Central memory CD8-positive, alpha-beta T cell (primary cell): Measurements from ENCODE around the gene ATP6V0C.

ENCODE experiments used
- ATAC-seq: fragments of 150-1000 bp; cut with Tn5 transposase; replicated peaks from 2 replicates; pipeline ENCODE4 v1.10.0; 2022; ENCODE audit warnings: mild to moderate bottlenecking, moderate FRiP score, moderate number of reproducible peaks; ENCODE audit not compliant: poor library complexity, severe bottlenecking; ENCODE audit errors: extremely low read depth
- DNase-seq, 2 donors: peaks; one replicate each; pipeline ENCODE4 v3.0.0; 2021; ENCODE audit warnings: low spot score in 2 of 2
- H3K27ac Mint-ChIP-seq: one replicate; pipeline ENCODE4 v1.8.0; 2022; ENCODE audit warnings: low read depth, mild to moderate bottlenecking, moderate library complexity, mixed read lengths
- H3K27me3 Mint-ChIP-seq: one replicate; pipeline ENCODE4 v1.8.0; 2022; ENCODE audit warnings: mixed read lengths
- H3K36me3 Mint-ChIP-seq: one replicate; pipeline ENCODE4 v1.8.0; 2022; ENCODE audit warnings: mild to moderate bottlenecking, moderate library complexity, mixed read lengths; ENCODE audit not compliant: insufficient read depth
- H3K4me1 Mint-ChIP-seq: one replicate; pipeline ENCODE4 v1.8.0; 2022; ENCODE audit warnings: mixed read lengths
- H3K4me3 Mint-ChIP-seq: one replicate; pipeline ENCODE4 v1.8.0; 2022; ENCODE audit warnings: mild to moderate bottlenecking, moderate library complexity, mixed read lengths
- H3K9me3 Mint-ChIP-seq: one replicate; pipeline ENCODE4 v1.8.0; 2022; ENCODE audit warnings: mixed read lengths

Gene ATP6V0C

GRCh38 chr16:2487903-2488531, 25.7 kb upstream of the ATP6V0C start:
- ATAC-seq (no peak), DNase-seq (no peak)
- peak overlapping the region; percentile 29 for H3K4me3 Mint-ChIP-seq
- H3K4me1 Mint-ChIP-seq: peaks cover 19% of the 10 kb centered on the region
- no peaks in the 10 kb centered on the region for H3K9me3 Mint-ChIP-seq
- H3K27me3 Mint-ChIP-seq: no peaks in the 10 kb centered on the region
- H3K27ac Mint-ChIP-seq: peak overlapping the region; percentile 84
- H3K36me3 Mint-ChIP-seq: peaks cover 2% of the 10 kb centered on the region

DNA sequence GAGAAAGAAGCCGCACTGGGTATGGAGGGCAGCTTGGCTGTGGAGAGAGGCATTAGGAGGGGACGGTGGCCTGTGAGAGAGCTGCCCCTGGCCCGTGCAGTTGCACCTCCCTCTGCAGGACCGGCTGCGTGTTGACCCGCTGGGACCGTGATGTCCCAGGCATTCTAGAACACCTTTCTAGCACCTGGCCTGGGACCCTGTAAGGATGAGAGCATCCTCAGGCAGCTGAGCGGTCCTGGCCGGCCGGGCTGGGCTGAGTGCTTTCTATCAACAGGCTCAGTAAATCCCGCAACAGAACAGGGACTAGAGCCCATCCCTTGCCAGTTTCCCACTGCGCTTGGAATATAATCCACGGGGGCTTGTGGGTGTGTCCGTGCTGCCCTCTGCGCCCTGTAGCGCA, 24.2 kb upstream of the ATP6V0C start:
- Mint-ChIP-seq H3K4me3 (no peak overlapping the region), H3K27ac (no peak overlapping the region), H3K4me1 (peaks cover 18% of the 10 kb centered on the region), H3K36me3 (peaks cover 2% of the 10 kb centered on the region), H3K9me3 (no peaks in the 10 kb centered on the region), H3K27me3 (no peaks in the 10 kb centered on the region)
- no peak for DNase-seq
- no peak for ATAC-seq

DNA sequence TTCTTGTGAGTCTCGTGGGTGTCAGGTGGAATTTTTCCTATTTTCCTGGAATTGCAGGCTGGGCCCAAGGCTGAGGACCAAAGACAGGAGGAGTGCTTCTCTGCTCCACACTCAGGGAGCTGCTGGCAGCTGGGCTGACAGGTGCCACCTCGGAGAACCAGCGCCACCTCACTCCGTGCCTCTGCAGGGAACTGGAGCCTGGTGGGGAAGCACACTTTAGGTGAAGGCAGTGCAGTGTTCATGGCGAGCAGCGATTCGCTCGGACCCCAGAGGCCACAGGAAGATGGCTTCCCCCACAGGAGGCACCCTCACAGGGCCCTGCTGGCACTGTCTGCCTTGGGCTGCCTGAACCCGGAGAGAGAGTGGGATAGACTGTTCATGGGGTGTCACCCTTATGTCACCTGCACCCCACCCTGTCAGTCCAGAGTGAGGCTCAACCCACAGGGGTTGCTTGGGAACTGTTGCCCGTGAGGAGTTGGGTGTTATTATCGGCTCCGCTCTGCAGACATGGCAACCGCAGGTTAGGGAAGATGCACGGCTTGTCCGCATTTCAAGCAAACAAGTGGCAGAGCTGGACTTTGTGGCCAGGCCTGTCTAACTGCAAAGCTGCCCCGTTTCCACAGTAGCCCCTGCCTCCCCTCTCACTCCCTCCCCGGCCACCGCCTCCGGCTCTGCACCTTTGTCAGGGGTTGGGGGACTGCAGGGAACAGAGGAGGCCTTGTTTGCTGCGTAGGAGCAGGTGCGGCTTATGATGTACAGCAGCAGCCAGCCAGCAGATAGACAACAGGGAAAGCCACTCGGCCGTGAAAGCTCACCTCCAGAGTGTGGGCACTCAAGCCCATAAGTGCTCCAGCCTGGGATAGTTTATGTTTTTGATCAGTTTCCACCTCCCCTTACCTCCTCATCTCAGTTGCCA, 23.3 kb upstream of the ATP6V0C start:
- Mint-ChIP-seq H3K27me3 (no peaks in the 10 kb centered on the region), H3K27ac (no peak overlapping the region), H3K9me3 (no peaks in the 10 kb centered on the region), H3K4me3 (no peak overlapping the region), H3K36me3 (peaks cover 2% of the 10 kb centered on the region), H3K4me1 (peaks cover 13% of the 10 kb centered on the region)
- DNase-seq (no peak), ATAC-seq (no peak)

DNA sequence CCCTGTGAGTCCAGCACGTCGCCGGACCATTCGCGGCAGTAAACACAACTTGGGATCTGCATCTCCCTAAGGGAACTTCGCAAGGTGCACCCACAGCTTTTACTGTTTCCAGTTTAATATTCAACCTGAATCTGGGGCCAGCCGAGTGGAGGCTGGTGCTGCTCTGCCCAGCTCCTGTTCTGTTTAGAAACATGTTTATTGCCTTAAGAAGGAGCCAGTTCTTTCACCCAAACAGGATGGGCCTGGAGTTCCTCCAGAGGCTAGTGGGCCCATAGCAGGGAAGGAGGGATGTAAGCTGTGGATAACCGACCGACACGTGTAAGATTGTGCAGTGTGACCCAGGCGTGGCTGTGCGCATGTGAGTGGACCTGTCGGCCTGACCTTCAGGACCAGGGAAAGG, 21.5 kb upstream of the ATP6V0C start:
- H3K27ac Mint-ChIP-seq: no peak overlapping the region
- peaks cover 5% of the 10 kb centered on the region for H3K4me1 Mint-ChIP-seq
- no peaks in the 10 kb centered on the region for H3K27me3 Mint-ChIP-seq
- DNase-seq: no peak
- H3K9me3 Mint-ChIP-seq: no peaks in the 10 kb centered on the region
- peaks cover 2% of the 10 kb centered on the region for H3K36me3 Mint-ChIP-seq
- H3K4me3 Mint-ChIP-seq: no peak overlapping the region
- no peak for ATAC-seq

DNA sequence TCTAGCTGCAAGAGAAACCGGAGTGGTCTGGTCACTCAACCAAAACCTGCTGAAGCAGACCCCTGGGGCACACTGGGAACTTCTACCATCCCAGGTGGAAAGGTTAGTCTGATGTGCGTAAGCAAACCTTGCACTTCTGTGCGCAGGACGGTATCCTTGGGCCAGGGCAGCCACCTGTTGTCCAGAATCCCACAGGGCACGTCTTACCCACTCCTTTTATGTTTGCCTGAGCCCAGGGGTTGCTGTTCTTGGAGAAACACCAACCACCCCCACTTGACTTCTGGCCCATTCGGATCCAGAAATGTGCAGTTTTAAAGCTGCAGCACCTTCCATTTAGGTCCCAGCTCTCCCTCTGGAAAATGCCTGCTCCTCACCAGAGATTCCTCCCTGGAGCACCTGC, 20.1 kb upstream of the ATP6V0C start:
- H3K27me3 Mint-ChIP-seq: no peaks in the 10 kb centered on the region
- DNase-seq: no peak
- no peak overlapping the region for H3K4me3 Mint-ChIP-seq
- H3K4me1 Mint-ChIP-seq: no peaks in the 10 kb centered on the region
- H3K36me3 Mint-ChIP-seq: peaks cover 2% of the 10 kb centered on the region
- no peaks in the 10 kb centered on the region for H3K9me3 Mint-ChIP-seq
- no peak for ATAC-seq
- no peak overlapping the region for H3K27ac Mint-ChIP-seq

GRCh38 chr16:2494616-2495015, 19.1 kb upstream of the ATP6V0C start:
- no peak for ATAC-seq
- no peaks in the 10 kb centered on the region for H3K9me3 Mint-ChIP-seq
- no peak for DNase-seq
- no peak overlapping the region for H3K27ac Mint-ChIP-seq
- H3K36me3 Mint-ChIP-seq: peaks cover 3% of the 10 kb centered on the region
- no peaks in the 10 kb centered on the region for H3K4me1 Mint-ChIP-seq
- no peak overlapping the region for H3K4me3 Mint-ChIP-seq
- no peaks in the 10 kb centered on the region for H3K27me3 Mint-ChIP-seq

GRCh38 chr16:2495041-2495440, 18.7 kb upstream of the ATP6V0C start:
- Mint-ChIP-seq H3K27me3 (no peaks in the 10 kb centered on the region), H3K9me3 (no peaks in the 10 kb centered on the region), H3K36me3 (peaks cover 3% of the 10 kb centered on the region), H3K4me1 (no peaks in the 10 kb centered on the region), H3K27ac (no peak overlapping the region), H3K4me3 (no peak overlapping the region)
- DNase-seq (no peak), ATAC-seq (no peak)

DNA sequence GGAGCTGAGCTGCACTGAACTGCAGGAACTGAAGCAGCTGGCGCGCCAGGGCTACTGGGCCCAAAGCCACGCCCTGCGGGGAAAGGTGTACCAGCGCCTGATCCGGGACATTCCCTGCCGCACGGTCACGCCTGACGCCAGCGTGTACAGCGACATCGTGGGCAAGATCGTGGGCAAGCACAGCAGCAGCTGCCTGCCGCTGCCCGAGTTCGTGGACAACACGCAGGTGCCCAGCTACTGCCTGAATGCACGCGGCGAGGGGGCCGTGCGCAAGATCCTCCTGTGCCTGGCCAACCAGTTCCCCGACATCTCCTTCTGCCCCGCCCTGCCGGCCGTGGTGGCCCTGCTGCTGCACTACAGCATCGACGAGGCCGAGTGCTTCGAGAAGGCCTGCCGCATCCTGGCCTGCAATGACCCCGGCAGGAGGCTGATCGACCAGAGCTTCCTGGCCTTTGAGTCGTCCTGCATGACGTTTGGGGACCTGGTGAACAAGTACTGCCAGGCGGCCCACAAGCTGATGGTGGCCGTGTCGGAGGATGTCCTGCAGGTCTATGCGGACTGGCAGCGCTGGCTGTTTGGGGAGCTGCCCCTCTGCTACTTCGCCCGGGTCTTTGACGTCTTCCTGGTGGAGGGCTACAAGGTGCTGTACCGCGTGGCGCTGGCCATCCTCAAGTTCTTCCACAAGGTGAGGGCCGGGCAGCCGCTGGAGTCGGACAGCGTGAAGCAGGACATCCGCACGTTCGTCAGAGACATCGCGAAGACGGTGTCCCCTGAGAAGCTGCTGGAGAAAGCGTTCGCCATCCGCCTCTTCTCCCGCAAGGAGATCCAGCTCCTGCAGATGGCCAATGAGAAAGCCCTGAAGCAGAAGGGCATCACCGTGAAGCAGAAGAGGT, 17.3 kb upstream of the ATP6V0C start:
- H3K4me3 Mint-ChIP-seq: no peak overlapping the region
- no peaks in the 10 kb centered on the region for H3K9me3 Mint-ChIP-seq

DNA sequence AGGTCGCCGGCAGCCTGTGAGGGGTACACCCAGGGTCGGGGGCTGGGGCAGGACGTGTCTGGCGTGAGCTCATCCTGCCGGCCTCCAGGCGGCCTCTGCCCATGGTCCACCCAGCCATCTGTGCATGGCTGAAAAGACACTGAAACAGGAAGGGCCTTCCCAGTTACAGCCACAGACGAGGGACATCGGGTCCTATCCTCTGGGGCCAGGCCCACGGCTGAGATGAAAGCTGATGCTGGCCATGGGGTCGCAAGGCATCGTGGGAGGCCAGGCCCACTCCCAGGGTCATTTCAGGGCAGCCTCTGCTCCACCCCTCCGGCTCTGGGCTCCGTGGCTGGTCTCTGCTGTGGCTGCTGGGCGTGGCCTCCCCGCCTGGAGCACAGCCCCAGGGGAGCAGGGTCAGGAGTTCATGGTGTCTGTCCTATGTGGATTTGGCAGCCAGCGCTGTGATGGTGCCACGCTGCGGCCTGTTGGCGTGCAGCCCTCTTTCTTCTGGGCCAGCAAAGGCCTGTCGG, 16.6 kb upstream of the ATP6V0C start:
- H3K4me1 Mint-ChIP-seq: no peaks in the 10 kb centered on the region
- peak overlapping the region; percentile 77 for H3K27ac Mint-ChIP-seq
- no peaks in the 10 kb centered on the region for H3K27me3 Mint-ChIP-seq
- ATAC-seq (no peak), DNase-seq (no peak)
- H3K9me3 Mint-ChIP-seq: no peaks in the 10 kb centered on the region
- no peak overlapping the region for H3K4me3 Mint-ChIP-seq
- H3K36me3 Mint-ChIP-seq: peaks cover 4% of the 10 kb centered on the region

More for the DNA sequence above, 17.3 kb upstream of the ATP6V0C start:
- H3K4me1 Mint-ChIP-seq: no peaks in the 10 kb centered on the region
- ATAC-seq: no peak
- DNase-seq: no peak
- H3K27me3 Mint-ChIP-seq: no peaks in the 10 kb centered on the region
- peaks cover 3% of the 10 kb centered on the region for H3K36me3 Mint-ChIP-seq
- no peak overlapping the region for H3K27ac Mint-ChIP-seq

DNA sequence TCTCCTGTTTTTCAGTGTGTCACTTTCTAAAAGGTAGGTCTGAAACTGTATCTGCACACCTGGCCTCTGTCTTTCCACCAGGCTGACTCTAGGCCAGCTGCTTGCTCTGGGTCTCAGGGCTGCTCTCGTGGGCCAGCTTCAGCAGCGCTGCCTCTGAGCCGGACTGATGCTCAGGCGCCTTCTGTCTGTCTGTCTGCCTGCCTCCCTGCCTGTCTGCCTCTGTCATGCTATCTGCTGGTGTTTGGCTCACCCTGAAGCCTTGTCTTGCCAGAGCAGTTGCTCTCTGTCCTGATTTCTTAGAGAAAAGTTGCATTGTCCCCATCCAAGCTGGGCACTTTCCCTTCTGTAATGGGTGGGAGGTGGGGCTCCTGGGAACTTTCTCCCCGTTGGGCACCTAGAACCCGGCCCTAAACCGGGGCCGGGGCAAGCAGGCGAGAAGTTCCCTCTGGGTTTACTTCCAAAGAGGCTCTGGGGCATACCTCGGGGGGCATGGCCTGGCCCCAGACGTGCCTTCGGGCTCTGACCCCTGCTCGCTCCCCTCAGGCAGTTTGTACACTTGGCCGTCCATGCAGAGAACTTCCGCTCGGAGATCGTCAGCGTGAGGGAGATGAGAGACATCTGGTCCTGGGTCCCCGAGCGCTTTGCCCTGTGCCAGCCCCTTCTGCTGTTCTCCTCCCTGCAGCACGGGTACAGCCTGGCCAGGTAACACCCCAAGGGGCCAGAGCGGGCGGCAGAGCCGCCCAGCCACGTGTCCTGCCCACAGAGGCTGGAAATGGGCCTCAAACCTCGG, 15.9 kb upstream of the ATP6V0C start:
- no peak for ATAC-seq
- Mint-ChIP-seq H3K27me3 (no peaks in the 10 kb centered on the region), H3K27ac (peak overlapping the region; percentile 77), H3K36me3 (peaks cover 4% of the 10 kb centered on the region), H3K4me1 (no peaks in the 10 kb centered on the region), H3K9me3 (no peaks in the 10 kb centered on the region), H3K4me3 (no peak overlapping the region)
- no peak for DNase-seq

DNA sequence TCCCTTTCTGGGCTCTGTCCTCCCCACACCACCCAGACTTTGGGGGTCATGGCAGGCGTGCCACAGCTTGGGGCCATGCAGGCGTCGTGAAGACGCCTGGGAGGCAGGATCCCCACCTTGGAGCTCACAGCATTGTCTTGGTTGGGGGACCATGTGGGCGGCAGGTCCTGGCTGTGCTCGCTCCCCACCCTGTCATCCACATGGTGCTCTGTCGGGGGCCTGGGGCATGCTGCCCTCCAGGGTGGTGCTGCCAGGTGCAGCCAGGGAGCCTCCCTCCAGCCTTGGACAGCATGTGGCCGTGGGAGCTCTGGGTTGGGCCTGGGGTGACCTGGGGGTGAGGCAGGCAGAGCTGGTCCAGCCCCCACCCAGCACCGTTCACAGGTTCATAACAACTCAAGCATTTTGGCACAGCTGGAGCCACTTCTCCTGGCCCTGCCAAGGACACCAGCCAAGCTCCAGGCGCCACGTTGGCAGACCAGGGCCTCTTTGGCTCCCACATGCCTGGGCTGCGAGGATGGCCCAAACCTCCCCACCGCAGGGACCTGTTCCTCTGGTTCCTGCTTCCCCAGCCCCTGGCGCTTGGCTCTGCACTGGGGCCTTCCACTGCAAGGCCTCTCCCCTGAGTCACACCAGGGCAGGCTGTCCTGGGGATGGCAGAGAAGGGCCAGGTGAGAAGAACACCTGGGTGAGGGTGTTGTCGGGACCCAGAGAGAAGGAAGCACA, 15.1 kb upstream of the ATP6V0C start:
- Mint-ChIP-seq H3K36me3 (peaks cover 4% of the 10 kb centered on the region), H3K27ac (no peak overlapping the region), H3K4me3 (no peak overlapping the region), H3K27me3 (no peaks in the 10 kb centered on the region), H3K9me3 (no peaks in the 10 kb centered on the region), H3K4me1 (no peaks in the 10 kb centered on the region)
- DNase-seq (no peak), ATAC-seq (no peak)
